GM21447 (cell line): ENCODE data around the gene CD28.

Experiments used
- ATAC-seq: cut with Tn5 transposase; IDR thresholded peaks from one replicate; pipeline ENCODE4 v1.9.1; 2021; ENCODE audit not compliant: unreplicated experiment

The CD28 gene

DNA sequence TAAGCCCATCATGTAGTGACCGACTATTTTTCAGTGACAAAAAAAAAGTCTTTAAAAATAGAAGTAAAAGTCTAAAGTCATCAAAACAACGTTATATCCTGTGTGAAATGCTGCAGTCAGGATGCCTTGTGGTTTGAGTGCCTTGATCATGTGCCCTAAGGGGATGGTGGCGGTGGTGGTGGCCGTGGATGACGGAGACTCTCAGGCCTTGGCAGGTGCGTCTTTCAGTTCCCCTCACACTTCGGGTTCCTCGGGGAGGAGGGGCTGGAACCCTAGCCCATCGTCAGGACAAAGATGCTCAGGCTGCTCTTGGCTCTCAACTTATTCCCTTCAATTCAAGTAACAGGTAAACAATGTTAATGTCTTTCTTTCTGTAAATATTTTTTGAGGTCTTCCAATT, at the start of gene CD28:
CD28 (plus strand) TSS at position 237 of the 400 bp plus-strand sequence; CDS start at position 295, 58 bp downstream.
- peak; percentile 99 for ATAC-seq

DNA sequence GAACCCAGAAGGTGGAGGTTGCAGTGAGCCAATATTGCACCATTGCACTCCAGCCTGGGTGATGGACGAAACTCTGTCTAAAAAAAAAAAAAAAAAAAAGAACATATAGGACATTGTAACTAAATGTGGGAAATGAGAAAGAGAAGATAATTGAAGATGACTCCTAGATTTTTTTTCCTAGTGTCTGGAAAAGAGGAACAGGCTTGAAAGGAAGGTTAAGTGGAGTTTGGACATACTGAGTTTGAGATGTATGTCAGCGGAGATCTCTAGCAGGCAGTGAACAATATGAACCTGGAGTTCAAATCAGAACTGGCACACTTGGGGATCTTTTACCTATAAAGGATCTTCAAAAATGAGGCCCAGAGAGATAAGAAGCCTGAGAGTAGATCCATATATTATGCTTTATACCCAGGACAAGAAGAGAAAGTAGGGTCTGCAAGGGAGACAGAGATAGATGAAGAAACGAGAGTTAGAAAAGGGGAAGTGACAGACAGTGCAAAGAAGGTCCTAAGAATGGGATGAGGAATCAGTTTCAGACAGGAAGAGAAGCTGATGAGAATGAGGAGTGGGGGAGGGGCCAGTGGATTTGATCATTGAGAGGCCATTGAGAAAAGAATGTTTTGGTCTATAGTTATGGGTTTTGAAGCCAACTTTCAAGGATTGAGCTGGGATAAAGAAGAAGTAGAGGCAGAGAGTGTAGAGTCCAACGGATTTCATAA, 46.9 kb upstream of the CD28 start:
- ATAC-seq, result peak; percentile 69

DNA sequence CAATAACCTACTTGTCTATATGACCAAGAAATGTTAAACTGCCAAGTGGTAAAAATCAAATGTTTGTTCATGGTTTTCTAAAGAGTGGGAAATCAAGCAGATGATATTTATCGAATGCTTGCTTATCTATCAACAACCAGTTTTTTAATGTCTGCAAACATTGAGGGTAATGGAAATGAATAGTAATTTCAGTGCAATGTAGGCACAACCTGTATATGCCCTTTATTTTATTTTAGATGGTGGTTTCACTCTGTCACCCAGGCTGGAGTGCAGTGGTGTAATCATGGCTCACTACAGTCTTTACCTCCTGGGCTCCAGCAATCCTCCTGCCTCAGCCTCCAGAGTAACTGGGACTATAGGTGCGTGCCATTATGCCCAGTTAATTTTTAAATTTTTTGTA, 46.0 kb upstream of the CD28 start:
- no peak for ATAC-seq

DNA sequence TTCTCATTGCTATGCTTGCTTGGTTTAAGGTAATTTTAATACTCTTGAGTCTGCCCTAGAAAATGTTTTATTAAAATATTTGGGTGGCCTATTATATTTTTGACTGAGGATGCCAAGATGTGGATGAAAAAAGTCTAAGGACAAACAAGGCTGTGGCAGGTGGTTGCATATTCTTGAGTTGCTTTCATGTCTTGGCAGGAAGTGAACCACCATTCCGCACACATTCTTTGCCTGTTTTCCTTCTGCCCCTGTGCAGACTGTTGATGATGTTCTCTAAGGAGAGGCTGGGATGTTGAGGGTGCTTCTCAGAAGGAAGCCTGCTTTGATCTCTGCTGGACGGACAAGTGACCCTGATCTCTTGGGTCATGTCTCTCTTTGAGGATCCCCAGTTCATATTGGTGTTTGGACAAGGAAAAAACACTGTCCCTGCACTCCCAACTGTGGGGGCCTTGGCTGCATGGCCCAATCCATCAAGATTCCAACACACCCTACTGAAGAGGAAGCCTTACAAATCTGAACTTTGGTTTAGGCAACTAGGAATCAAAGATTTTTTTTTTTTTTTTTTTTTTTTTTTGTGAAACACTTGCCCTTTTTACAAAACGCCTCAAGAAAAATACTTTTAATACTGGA, 45.0 kb upstream of the CD28 start:
- no peak for ATAC-seq

DNA sequence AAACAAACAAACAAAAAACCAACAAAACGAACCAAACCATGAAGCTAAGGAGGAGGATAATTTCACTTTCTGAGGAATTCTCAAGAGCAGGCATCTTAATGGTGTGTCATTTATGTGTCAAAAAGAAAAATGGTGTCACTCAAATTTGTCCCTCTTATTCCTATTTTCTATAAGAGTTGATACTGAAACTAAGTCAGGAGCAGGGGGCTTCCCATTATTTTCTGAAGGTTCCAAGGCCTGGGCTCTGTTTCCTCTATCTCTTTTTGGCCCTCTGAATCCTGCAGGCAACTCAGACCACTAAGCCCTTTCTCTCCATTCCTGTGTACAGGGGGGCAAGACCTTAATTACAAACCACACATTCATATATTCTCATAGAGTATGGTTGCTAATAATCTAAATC, 44.0 kb upstream of the CD28 start:
- ATAC-seq, result no peak

DNA sequence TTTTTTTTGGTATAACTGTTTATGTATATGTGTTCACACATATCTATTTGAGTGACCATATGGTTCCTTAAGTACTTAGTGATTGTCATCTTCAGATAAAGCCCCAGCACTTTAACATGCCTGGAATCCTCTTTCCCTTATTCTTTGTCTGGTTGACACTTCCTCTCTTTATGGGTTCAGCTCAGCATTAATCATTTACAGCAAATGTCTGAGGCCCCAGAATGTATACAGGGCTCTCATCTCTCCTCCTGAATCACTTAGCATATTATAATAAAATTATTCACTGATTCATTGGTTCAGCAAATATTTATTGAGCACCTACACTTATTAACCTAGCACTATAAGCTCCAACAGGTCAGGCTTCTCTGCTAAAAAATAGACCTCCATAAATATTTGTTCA, 43.5 kb upstream of the CD28 start:
- no peak for ATAC-seq

DNA sequence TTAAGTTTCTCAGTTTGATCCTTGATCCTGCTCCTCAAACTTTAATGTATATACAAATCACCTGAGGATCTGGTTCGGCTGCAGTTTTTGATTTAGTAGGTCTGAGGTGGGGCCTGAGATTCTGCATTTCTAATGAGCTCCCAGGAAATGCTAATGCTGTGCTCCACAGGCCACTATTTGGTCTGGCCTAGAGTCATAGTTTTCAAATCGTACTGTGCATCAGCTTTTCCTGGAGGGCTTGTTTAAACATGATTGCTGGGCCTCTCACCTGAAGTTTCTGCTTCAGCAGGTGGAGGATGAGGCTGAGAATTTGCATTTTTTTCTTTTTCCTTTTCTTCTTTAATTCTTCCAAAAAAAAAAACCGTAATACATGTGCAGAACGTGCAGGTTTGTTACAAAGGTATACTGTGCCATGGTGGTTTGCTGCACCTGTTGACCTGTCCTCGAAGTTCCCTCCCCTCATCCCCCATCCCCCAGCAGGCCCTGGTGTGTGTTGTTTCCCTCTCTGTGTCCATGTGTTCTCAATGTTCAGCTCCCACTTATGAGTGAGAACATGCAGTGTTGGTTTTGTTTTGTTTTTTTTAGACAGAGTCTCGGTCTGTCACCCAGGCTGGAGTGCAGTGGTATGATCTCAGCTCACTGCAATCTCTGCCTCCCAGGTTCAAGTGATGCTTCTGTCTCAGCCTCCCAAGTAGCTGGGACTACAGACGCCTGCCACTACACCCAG, 42.2 kb upstream of the CD28 start:
- ATAC-seq, result no peak

DNA sequence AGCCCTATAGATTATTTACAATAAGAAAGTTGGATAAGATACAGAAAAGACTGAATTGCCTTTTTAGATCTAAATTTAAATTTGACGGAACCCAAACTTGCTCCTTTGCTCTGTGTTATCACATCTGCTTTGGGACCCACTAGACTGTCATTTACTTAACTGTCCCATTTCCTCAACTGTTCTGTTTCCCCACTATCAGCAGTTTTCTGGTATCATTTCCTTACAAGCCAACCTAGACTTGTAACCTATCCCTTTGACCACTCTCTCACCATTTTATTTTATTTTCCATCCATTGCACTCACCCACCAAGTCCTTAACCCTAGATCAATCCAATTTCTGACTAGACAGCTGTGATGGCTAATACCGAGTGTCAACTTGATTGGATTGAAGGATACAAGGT, 38.6 kb upstream of the CD28 start:
- no peak for ATAC-seq

DNA sequence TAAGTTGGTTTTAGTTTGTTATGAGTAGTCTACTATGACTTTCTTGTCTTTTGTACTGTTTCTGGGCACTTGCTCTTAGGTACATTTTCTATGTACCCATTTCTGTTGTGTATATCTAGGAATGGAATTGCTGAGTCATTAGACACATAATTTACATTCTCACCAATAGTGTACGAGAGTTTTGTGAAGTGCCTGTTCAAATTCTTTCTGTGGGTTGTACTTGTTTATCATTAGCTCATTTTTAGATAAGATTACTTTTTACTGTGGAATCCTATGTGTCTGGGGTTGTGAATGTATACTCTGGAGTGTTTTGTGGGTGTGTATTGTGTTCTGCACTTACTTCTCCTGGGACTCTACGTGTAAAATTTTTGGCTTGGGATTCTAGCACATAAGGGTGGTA, 36.6 kb upstream of the CD28 start:
- ATAC-seq, result no peak

DNA sequence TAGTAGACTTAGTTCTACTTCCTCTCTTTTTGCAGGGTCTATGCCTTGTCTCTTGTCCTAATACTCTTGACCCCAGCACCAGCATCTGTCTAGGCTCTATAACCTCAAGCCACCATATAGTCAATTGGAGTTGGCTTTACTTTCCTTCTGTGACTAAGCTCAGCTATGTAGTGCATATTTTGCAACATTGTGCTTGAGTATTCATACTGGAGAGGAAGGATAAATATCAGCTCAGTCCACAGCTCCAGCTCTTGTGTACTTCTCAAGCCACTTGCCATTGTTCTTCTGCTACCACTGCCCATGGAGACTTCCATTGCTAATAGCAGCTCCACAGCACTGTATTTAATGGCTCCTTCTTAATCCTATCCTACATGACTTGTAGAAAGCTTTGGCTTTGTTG, 35.5 kb upstream of the CD28 start:
- no peak for ATAC-seq

DNA sequence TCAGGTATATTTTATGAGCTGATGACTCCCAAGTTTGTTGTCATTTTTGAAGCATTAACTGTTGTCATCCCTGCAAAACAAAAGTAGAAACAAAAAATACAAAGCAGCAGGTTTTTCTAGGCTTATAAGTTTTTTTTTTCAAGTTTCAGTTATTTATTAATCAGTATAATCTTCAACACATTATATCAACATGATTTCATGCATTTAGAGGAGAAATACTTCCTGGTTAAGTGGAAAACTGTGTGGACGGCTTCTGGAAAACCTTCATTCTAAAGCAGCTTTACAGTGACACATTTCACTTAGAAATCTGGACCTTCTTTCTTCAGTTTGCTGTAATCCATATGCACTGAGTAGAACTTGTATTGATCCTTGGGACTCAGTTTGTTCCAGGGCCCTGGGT, 34.6 kb upstream of the CD28 start:
- no peak for ATAC-seq

DNA sequence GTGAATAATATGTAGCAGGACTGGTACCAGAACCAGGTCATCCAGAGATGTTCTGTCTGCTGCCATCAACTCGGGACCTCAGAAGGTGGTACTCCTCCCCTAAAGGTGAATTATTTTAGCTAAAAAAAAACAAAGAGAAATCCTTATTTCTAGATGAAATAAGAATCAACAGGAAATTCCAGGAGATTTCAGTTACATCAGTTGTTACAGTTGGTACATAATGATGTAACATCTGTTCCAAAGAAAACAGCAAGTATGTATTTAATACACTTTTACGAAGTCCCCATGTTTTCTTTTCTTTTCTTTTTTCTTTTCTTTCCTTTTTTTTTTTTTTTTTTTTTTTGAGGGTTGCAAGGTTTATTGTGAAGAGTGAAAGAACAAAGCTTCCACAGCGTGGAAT, 33.6 kb upstream of the CD28 start:
- no peak for ATAC-seq

DNA sequence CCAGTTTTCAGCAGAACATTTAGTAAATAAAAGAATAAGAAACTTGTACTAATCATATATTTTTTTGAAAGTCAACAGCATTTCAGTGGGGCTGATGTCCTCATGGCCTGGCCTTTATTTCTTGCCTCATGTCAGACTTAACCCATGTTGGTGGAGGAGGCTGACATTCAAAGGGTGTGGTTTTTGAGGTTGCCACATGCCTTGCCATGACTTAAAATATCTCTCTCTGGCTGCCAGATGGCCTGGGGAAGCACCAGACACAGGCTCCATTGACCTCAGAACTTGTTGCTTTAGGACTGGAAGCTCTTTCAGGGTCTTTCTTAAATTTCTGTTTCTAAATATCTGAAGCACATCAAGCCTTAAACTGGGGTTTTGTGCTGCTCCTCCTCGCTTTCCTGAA, 32.5 kb upstream of the CD28 start:
- peak; percentile 99 for ATAC-seq

DNA sequence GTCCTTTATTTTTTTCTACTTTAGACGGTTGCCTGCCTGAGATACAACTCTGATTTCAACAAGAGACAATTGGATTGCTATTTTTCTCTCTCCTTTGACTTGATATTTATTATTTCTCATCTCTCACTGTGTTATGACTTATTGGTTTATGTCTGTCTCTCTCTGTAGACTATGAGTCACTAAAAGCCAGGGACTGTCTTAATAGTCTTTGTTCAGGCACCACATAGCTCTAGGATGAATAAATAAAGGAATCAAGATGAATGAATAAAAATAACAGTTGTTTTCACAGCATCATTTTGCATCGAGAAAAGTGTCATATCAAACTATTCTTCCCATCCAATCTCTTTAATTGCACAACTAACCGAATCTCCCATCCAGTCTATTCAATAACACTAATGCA, 31.4 kb upstream of the CD28 start:
- no peak for ATAC-seq

DNA sequence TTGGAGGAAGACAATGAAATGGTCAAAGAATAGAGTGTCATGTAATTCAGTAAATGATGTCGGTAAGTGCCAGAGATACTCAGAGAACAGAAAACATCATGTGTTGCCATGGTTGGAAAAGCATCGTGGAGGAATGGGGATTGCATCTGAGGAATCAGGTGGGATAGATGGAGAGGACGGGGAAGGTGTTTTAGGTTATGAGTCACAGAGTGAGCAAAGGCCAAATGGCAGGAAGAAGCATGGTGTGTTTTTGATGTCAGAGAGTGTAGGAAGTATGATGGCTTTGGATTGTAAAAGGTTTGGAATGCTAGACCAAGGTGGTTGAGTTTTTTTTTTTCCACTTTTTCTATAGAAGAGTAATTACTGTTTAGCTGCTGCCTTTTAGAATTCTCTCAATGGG, 27.5 kb upstream of the CD28 start:
- no peak for ATAC-seq

DNA sequence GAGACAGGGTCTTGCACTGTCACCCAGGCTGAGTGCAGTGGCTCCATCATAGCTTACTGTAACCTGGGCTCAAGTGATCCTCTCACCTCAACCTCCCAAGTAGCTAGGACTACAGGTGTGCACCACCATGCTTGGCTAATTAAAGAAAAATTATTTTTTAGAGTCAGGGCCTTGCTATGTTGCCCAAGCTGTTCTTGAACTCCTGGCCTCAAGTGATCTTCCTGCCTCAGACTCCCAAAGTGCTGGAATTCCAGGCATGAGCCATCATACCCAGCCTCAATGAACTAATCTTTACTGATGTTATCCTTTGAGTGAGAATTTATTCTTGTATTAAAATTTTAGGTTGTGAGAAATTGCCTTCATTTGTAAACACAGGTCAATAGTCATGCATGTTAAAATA, 27.0 kb upstream of the CD28 start:
- no peak for ATAC-seq

DNA sequence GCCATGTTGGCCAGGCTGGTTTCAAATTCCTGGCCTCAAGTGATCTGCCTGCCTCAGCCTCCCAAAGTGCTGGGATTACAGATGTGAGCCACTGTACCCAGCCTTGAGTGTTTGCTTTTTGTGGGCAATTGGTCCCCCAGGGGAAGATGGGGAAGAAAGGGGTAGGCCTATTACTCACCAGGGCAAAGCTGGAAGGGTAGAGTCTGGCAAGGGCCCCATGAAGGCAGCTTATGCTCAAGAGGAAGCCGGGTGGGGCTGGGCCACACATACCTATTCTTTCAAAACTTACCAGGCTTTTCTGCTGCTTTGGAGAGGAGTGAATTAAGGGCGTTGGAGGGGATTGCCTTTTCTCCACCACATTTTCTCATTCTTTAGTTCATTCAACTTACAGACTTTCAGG, 24.5 kb upstream of the CD28 start:
- ATAC-seq, result no peak

DNA sequence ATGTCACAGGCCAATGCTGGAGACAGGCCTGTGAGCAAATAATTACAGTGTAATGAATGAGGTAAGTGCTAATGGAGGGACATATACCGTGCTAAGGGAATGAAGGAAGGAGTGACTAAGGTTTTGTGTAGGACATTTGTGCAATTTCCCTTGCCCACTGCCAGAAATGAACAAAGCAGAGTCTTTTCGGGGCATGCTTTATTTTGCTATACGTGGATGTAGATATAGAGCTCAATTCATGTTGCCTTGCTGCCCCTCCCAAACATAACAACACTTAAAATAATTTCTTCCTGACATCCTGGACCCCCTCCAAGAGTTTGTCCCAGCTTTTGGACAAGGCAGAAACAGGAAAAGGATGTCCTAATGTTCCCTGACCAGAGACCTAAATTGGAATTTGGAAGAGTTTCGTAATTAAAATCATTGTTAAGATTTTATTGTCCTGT, 23.7 kb upstream of the CD28 start:
- no peak for ATAC-seq

DNA sequence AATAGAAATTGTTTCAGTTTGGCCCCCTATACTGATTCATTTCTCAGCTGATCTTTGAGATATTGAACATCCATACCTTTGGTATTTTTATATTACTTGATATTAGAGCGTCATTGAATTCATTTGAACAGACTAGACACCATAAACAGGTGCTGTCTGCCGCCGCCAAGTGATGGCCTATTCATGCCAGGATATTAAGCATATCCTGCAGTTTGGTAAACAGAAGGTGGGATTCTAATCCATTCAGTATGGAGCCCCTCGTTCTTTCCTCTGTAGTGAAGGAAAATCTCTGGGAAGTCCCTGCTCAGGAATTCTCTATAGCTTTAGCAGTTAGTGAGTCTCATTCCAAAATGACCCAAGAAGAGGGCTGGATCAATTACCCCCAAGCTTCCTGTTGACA, 23.0 kb upstream of the CD28 start:
- no peak for ATAC-seq

DNA sequence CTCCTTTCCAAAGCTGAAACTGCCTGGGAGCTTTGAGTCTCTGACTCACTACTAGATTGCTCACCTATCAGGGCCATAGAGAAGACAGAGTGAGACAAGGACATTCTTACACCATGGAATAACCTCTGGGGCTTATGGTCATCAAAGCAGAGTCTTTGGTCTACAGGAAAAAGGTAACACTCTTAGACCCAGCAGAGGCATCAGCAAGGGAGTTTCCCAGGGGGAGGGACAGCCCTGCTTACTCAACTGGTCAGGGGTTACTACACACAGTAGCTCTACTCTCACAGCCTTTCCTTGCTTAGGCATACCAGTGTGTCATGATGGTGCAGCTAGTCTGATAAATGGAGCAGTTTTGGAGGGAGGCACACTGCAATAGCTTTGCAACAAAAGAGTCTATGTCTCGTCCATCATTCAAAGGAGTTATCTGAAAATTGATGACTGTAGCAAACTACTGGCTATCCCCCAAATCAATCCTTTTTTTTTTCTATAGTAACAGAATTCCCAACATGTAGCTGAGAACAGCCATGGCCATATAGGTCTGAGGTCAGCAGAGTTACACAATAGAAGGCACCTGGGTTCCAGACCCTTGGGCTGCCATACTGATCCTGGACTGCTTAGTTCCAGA, 22.4 kb upstream of the CD28 start:
- peak; percentile 86 for ATAC-seq

DNA sequence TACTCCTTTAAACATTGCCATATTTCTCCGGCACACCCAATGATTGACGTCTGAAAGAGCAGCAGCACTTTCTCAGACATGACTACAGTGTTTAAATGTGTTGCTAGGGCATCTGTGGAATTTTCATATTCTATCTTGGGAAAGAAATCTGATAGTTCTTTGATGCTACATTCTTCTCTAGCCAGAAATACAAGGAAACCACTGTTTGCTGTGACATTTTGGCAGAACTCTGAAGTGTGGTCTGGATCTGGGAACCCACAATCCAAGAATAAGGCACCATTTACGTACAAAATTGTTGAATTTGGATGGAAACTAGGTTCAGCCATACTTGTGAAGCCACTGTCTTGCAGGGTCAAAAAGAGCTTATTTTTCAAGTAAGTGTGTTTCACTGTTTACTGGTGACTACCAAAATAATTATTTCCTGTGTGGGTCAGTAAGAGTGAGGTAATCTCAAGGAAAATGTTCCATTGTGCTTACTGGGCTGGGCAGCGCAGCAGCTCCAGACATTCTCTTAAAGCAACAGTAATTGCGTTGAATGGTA, 21.3 kb upstream of the CD28 start:
- no peak for ATAC-seq
